ENCODE data around the gene GATC. TPM values are rescaled to one million over a fixed set of nuclear protein-coding genes. Genes with fewer than 3 reads are reported as not detected.

GATC gene
- polyA plus RNA-seq, 1 experiment: 25.9 TPM

DNA sequence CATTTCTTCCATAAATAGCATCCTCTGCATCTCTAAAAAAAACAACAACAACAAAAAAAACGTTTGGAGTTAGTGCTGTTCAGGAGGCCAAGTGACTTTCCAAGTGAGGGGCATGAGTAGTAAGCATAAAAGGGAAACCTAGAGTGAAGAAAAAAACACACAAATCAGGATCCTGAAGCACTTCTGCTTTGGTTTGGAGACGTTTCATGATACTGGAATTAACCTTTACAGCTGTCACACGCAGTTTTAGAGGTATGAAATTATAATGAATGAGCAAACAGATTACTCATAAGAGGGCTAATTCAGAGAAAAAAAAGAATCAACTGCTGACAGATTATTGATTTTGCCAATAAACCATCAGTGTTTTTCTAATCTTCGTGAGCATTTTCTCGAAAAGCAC lies 19.5 kb downstream of the GATC start:
- no peak overlapping the region for H3K27ac ChIP-seq (ENCODE audit: low read depth, low read length)
- CTCF ChIA-PET: interaction anchor here (0.8 to 2.4 kb wide), 6 partner anchors 8 to 109 kb away, joined by 3 to 10 read pairs (median 4); partner anchors contain the start of gene DYNLL1
- DNase-seq (ENCODE audit: low read depth, low spot score): no peak
- TF ChIP-seq, protein P1, sequence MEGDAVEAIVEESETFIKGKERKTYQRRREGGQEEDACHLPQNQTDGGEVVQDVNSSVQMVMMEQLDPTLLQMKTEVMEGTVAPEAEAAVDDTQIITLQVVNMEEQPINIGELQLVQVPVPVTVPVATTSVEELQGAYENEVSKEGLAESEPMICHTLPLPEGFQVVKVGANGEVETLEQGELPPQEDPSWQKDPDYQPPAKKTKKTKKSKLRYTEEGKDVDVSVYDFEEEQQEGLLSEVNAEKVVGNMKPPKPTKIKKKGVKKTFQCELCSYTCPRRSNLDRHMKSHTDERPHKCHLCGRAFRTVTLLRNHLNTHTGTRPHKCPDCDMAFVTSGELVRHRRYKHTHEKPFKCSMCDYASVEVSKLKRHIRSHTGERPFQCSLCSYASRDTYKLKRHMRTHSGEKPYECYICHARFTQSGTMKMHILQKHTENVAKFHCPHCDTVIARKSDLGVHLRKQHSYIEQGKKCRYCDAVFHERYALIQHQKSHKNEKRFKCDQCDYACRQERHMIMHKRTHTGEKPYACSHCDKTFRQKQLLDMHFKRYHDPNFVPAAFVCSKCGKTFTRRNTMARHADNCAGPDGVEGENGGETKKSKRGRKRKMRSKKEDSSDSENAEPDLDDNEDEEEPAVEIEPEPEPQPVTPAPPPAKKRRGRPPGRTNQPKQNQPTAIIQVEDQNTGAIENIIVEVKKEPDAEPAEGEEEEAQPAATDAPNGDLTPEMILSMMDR (IDR thresholded peaks at IDR 0.05; ENCODE audit: low read depth, low read length): no peak
- POLR2A ChIA-PET: interaction anchor here (1.1 kb wide), 1 partner anchor 13 kb away, joined by 4 read pairs; no protein-coding TSS in a partner anchor
- H3K27me3 ChIP-seq (ENCODE audit: control insufficient read depth, insufficient read depth, low read length): no peaks in the 10 kb centered on the region
- no peak overlapping the region for H3K4me3 ChIP-seq (ENCODE audit: low read depth, low read length)
- H3K9me3 ChIP-seq (ENCODE audit: control insufficient read depth, insufficient read depth, low read length): no peaks in the 10 kb centered on the region; the same call in 1 of the 2 replicates

DNA sequence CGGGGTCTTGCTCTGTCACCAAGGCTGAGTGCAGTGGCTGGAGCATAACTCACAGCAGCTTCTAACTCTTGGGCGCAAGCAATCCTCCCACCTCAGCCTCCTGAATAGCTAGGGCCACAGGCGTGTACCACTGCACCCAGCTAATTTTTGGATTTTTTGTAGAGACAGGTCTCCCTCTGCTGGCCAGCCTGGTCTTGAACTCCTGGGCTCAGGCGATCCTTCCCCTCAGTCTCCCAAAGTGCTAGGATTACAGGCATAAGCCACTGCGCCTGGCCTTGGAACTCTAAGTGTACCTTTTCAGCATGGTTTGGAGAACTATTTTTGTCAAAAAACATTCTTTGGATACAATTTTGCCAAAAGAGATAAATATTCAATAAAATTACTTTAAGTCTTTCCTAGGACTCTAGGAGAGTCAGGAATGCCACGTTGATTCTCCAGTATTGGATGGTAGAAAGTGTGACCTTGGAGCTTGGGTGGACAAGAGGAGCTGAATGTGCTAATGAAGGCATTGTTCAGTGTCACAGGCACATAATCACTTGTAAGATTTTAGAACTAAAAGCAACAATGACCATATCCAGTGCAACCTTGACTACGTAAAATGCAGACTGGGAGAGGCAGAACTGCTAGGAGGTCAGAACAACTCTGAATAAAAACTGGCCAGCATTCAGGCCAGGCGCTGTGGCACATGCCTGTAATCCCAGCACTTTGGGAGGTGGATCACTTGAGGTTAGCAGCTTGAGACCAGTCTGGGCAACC lies 20.5 kb downstream of the GATC start:
- Histone ChIP-seq H3K4me3 (ENCODE audit: low read depth, low read length) (no peak overlapping the region), H3K9me3 (ENCODE audit: control insufficient read depth, insufficient read depth, low read length) (no peaks in the 10 kb centered on the region; the same call in 1 of the 2 replicates), H3K27ac (ENCODE audit: low read depth, low read length) (peak overlapping the region; percentile 2), H3K27me3 (ENCODE audit: control insufficient read depth, insufficient read depth, low read length) (no peaks in the 10 kb centered on the region)
- TF ChIP-seq, protein P1 (IDR thresholded peaks at IDR 0.05; ENCODE audit: low read depth, low read length): peak; percentile 65
- ChIA-PET POLR2A (interaction anchor here (0.7 to 1.1 kb wide), 4 partner anchors 14 to 105 kb away, joined by 3 to 6 read pairs (median 4); no protein-coding TSS in a partner anchor), CTCF (interaction anchor here (0.6 to 2.4 kb wide), 14 partner anchors 8 to 950 kb away, joined by 3 to 10 read pairs (median 4); partner anchors contain the start of genes DYNLL1 and POP5)
- no peak for DNase-seq (ENCODE audit: low read depth, low spot score)

GRCh38 chr12:120467439-120467838 lies 21.2 kb downstream of the GATC start:
- Histone ChIP-seq H3K9me3 (ENCODE audit: control insufficient read depth, insufficient read depth, low read length) (no peaks in the 10 kb centered on the region; the same call in 1 of the 2 replicates), H3K27ac (ENCODE audit: low read depth, low read length) (no peak overlapping the region), H3K27me3 (ENCODE audit: control insufficient read depth, insufficient read depth, low read length) (no peaks in the 10 kb centered on the region), H3K4me3 (ENCODE audit: low read depth, low read length) (no peak overlapping the region)
- ChIA-PET CTCF (interaction anchor here (0.6 to 2.4 kb wide), 9 partner anchors 7 to 225 kb away, joined by 3 to 10 read pairs (median 4); partner anchors contain the start of genes DYNLL1 and POP5), POLR2A (interaction anchor here (1.8 kb wide), 1 partner anchor 9 kb away, joined by 5 read pairs; no protein-coding TSS in a partner anchor)
- DNase-seq (ENCODE audit: low read depth, low spot score): no peak
- TF ChIP-seq, protein P1 (IDR thresholded peaks at IDR 0.05; ENCODE audit: low read depth, low read length): no peak

GRCh38 chr12:120468325-120468820 lies 22.1 kb downstream of the GATC start:
- TF ChIP-seq, protein P1 (IDR thresholded peaks at IDR 0.05; ENCODE audit: low read depth, low read length): no peak
- DNase-seq (ENCODE audit: low read depth, low spot score): no peak
- H3K27me3 ChIP-seq (ENCODE audit: control insufficient read depth, insufficient read depth, low read length): no peaks in the 10 kb centered on the region
- no peaks in the 10 kb centered on the region; the same call in 1 of the 2 replicates for H3K9me3 ChIP-seq (ENCODE audit: control insufficient read depth, insufficient read depth, low read length)
- ChIA-PET CTCF (interaction anchor here (0.5 to 1.9 kb wide), 9 partner anchors 11 to 226 kb away, joined by 3 to 9 read pairs (median 4); partner anchors contain the start of gene SIRT4), POLR2A (interaction anchor here (0.7 to 1.8 kb wide), 5 partner anchors 10 to 889 kb away, joined by 3 to 6 read pairs (median 5); partner anchors contain the start of genes COQ5 and DYNLL1)
- H3K27ac ChIP-seq (ENCODE audit: low read depth, low read length): peak overlapping the region; percentile 75
- peak overlapping the region; percentile 93 for H3K4me3 ChIP-seq (ENCODE audit: low read depth, low read length)

Measured in AG04450 (cell line).